SU-DHL-6 (cell line): ENCODE data around the gene FAM3C.

ENCODE experiments used
- CTCF ChIP-seq: fragments of 200-600 bp; sonication (generic); IDR thresholded peaks from one replicate; pipeline ENCODE4 v1.5.1; 2017; ENCODE audit warnings: antibody characterized with exemption, mild to moderate bottlenecking, low read length, moderate library complexity; ENCODE audit not compliant: insufficient read depth, poor library complexity, severe bottlenecking
- EZH2phosphoT487 ChIP-seq: fragments of 200-600 bp; sonication (generic), shearing (Covaris generic); conservative IDR thresholded peaks from 2 replicates; pipeline ENCODE4 v1.6.1; 2018; ENCODE audit warnings: mild to moderate bottlenecking, antibody characterized with exemption, low read length, moderate library complexity, mixed read lengths

GRCh38 chr7:121383235-121383910 is 12.7 kb downstream of the FAM3C start:
- no peak for TF ChIP-seq CTCF
- no peak for TF ChIP-seq EZH2phosphoT487
